GM23248 (cell line): ENCODE results near the gene NFKBIA.

Source experiments
- EZH2 ChIP-seq: fragments of 200-600 bp; sonication (generic); IDR thresholded peaks from 2 replicates; pipeline ENCODE4 v1.6.1; 2018; ENCODE audit warnings: antibody characterized with exemption, mild to moderate bottlenecking; ENCODE audit not compliant: insufficient read depth, poor library complexity, severe bottlenecking
- EZH2phosphoT487 ChIP-seq: fragments of 200-600 bp; sonication (generic); IDR thresholded peaks from 2 replicates; pipeline ENCODE4 v1.6.1; 2018; ENCODE audit warnings: antibody characterized with exemption, moderate library complexity, mild to moderate bottlenecking, low read depth; ENCODE audit not compliant: insufficient read depth

- no peak for TF ChIP-seq EZH2
- TF ChIP-seq EZH2phosphoT487, result no peak
These were observed 37.5 kb downstream of the NFKBIA start for GRCh38 chr14:35367056-35367372.
